Keratinocyte (primary cell): ENCODE data around the gene FGGY. TPM values are rescaled to one million over a fixed set of nuclear protein-coding genes. Genes with fewer than 3 reads are reported as not detected.
A peak's percentile ranks its signal among the peaks of the same experiment; 100 is the strongest.

Experiments used
- DNase-seq: peaks from one replicate; pipeline ENCODE4 v3.0.0-alpha.2; 2011; ENCODE audit warnings: low read depth, missing footprints, low spot score
- FAIRE-seq: peaks from 2 replicates; lab custom pipeline; 2011; peaks lifted over from hg19 to GRCh38; lab: Jason Lieb, UNC
- H2AFZ ChIP-seq: 2 replicates; pipeline ENCODE4 v1.6.0; 2012; ENCODE audit warnings: low read length, control low read depth, inconsistent platforms; ENCODE audit not compliant: control insufficient read depth
- H3K27ac ChIP-seq: 2 replicates; pipeline ENCODE4 v1.5.1; 2011; ENCODE audit warnings: low read length; ENCODE audit not compliant: control insufficient read depth, insufficient read depth
- H3K27me3 ChIP-seq: 3 replicates; pipeline ENCODE4 v1.6.0; 2011; ENCODE audit warnings: low read length; ENCODE audit not compliant: control insufficient read depth, insufficient read depth; ENCODE audit errors: extremely low read depth
- H3K36me3 ChIP-seq, 2 experiments: 2 replicates in 1 of 2; 3 replicates in 1 of 2; pipeline ENCODE4 v1.5.1; 2011; ENCODE audit warnings: low read length in 2 of 2, mild to moderate bottlenecking in 1 of 2; ENCODE audit not compliant: control insufficient read depth in 2 of 2, insufficient read depth in 2 of 2; ENCODE audit errors: extremely low read depth in 1 of 2
- H3K4me1 ChIP-seq: 3 replicates; pipeline ENCODE4 v1.5.1; 2011; ENCODE audit warnings: low read length; ENCODE audit not compliant: control insufficient read depth, insufficient read depth; ENCODE audit errors: extremely low read depth
- H3K4me2 ChIP-seq: 3 replicates; pipeline ENCODE4 v1.6.0; 2011; ENCODE audit warnings: low read depth, low read length; ENCODE audit not compliant: control insufficient read depth, insufficient read depth; ENCODE audit errors: extremely low read depth
- H3K4me3 ChIP-seq, 3 experiments: fragments of 200-600 bp in 1 of 3; sonication (generic) in 1 of 3; 2 replicates in 2 of 3; 3 replicates in 1 of 3; pipeline ENCODE4 v1.5.1; 2011 to 2016; ENCODE audit warnings: low read length in 3 of 3, mild to moderate bottlenecking in 3 of 3, control low read depth in 2 of 3, inconsistent platforms in 1 of 3, low read depth in 1 of 3, mixed read lengths in 1 of 3, mixed run types in 1 of 3, moderate library complexity in 1 of 3; ENCODE audit not compliant: control insufficient read depth in 2 of 3, insufficient read depth in 2 of 3; ENCODE audit errors: extremely low read depth in 1 of 3
- H3K79me2 ChIP-seq: 2 replicates; pipeline ENCODE4 v1.6.0; 2012; ENCODE audit warnings: low read length; ENCODE audit not compliant: control insufficient read depth, insufficient read depth
- H3K9ac ChIP-seq: 3 replicates; pipeline ENCODE4 v1.6.0; 2011; ENCODE audit warnings: low read length; ENCODE audit not compliant: control insufficient read depth, insufficient read depth; ENCODE audit errors: extremely low read depth
- H3K9me1 ChIP-seq: 3 replicates; pipeline ENCODE4 v1.6.0; 2011; ENCODE audit warnings: low read length; ENCODE audit not compliant: control insufficient read depth, insufficient read depth; ENCODE audit errors: extremely low read depth
- H3K9me3 ChIP-seq: 2 replicates; pipeline ENCODE4 v1.5.1; 2012; ENCODE audit warnings: low read depth, low read length; ENCODE audit not compliant: control insufficient read depth
- H4K20me1 ChIP-seq: 3 replicates; pipeline ENCODE4 v1.6.0; 2011; ENCODE audit warnings: low read length; ENCODE audit not compliant: control insufficient read depth, insufficient read depth; ENCODE audit errors: extremely low read depth
- EZH2 ChIP-seq: IDR thresholded peaks from one replicate; pipeline ENCODE4 v1.6.1; 2012; ENCODE audit warnings: inconsistent platforms, mild to moderate bottlenecking, low read length, moderate library complexity
- dilution Hi-C: fragments of 300-500 bp; cut with MboI; formaldehyde crosslinking; loops from one replicate; pipeline ENCODE4 v1.7.0; 2020; ENCODE audit warnings: low sequenced_read_pairs; ENCODE audit not compliant: extremely low pct_ligation_motif_present
- polyA plus RNA-seq, 5 experiments: library from polyadenylated mRNA; depleted of rRNA in 3 of 5; stranded (reverse) in 3 of 5; stranded (forward) in 1 of 5; unstranded in 1 of 5; fragments of >200 nt; gene quantifications; 1 replicate in 1 of 5; 2 replicates in 3 of 5; 3 replicates in 1 of 5; pipeline versions ENCODE4 v1.2.1 to v1.2.3, GENCODE V29; 2011 to 2012; ENCODE audit warnings: missing spikeins in 2 of 5, low read depth in 1 of 5, low replicate concordance in 1 of 5
- TF ChIP-seq, protein P1 (sequence below), 3 experiments: IDR thresholded peaks in 1 of 3; conservative IDR thresholded peaks in 1 of 3; optimal IDR thresholded peaks in 1 of 3; 2 replicates in 2 of 3; 3 replicates in 1 of 3; pipeline versions ENCODE3 to v1.5.1; 2011; ENCODE audit warnings: low read length in 3 of 3, mild to moderate bottlenecking in 3 of 3, moderate library complexity in 2 of 3, control low read depth in 1 of 3, inconsistent platforms in 1 of 3; ENCODE audit not compliant: insufficient read depth in 2 of 3; ENCODE audit errors: extremely low read depth in 1 of 3

Gene FGGY
- polyA plus RNA-seq, 1 donor (not counting 4 experiments of a cell fraction or from before 2014, with no cell fraction given), result 16.6 TPM

- dilution Hi-C loops, result no loop called here
- Histone ChIP-seq H3K9me3 (no peaks in the 10 kb centered on the region), H3K27me3 (no peaks in the 10 kb centered on the region), H3K36me3 (no peaks in the 10 kb centered on the region), H3K9ac (no peak overlapping the region), H3K4me3 (no peak overlapping the region), H3K27ac (no peak overlapping the region), H4K20me1 (no peaks in the 10 kb centered on the region), H3K9me1 (no peaks in the 10 kb centered on the region), H3K4me1 (no peaks in the 10 kb centered on the region), H3K4me2 (no peak overlapping the region), H2AFZ (no peak overlapping the region), H3K79me2 (no peaks in the 10 kb centered on the region)
- FAIRE-seq (no peak), DNase-seq (no peak)
- TF ChIP-seq, protein P1, sequence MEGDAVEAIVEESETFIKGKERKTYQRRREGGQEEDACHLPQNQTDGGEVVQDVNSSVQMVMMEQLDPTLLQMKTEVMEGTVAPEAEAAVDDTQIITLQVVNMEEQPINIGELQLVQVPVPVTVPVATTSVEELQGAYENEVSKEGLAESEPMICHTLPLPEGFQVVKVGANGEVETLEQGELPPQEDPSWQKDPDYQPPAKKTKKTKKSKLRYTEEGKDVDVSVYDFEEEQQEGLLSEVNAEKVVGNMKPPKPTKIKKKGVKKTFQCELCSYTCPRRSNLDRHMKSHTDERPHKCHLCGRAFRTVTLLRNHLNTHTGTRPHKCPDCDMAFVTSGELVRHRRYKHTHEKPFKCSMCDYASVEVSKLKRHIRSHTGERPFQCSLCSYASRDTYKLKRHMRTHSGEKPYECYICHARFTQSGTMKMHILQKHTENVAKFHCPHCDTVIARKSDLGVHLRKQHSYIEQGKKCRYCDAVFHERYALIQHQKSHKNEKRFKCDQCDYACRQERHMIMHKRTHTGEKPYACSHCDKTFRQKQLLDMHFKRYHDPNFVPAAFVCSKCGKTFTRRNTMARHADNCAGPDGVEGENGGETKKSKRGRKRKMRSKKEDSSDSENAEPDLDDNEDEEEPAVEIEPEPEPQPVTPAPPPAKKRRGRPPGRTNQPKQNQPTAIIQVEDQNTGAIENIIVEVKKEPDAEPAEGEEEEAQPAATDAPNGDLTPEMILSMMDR (optimal IDR thresholded peaks at IDR 0.05 in 1 of 3, IDR thresholded peaks at IDR 0.05 in 1 of 3, conservative IDR thresholded peaks at IDR 0.05 in 1 of 3; ENCODE audit: extremely low read depth in 1 of 3, insufficient read depth in 2 of 3, low read length in 3 of 3), result no peak
- TF ChIP-seq EZH2, result no peak
Measured at GRCh38 chr1:59684698-59685097, 387.8 kb downstream of the FGGY start.

DNA sequence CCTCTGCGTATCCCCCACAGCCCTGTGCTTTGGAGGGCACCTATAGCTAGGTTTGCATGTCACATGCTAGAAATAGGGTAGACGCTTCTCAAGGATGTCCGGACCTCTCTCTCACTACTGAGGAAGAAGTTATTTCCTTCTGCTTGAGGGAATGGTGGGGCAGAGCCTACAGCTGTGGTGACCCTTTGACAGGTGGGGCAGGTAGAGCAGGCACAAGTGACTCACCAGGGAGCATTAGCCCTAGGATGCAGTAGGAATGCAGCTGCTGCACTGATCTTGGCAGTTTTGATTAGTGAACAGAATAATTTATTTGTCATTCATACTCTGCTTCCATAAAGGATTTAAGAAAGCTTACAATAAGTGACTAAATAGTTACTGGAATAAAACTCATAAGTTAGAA, 388.2 kb downstream of the FGGY start:
- Histone ChIP-seq H4K20me1 (no peaks in the 10 kb centered on the region), H3K36me3 (no peaks in the 10 kb centered on the region), H3K27me3 (no peaks in the 10 kb centered on the region), H3K4me2 (no peak overlapping the region), H3K27ac (no peak overlapping the region), H3K9ac (no peak overlapping the region), H3K9me1 (no peaks in the 10 kb centered on the region), H3K4me3 (no peak overlapping the region), H3K4me1 (no peaks in the 10 kb centered on the region), H3K9me3 (no peaks in the 10 kb centered on the region), H2AFZ (no peak overlapping the region), H3K79me2 (no peaks in the 10 kb centered on the region)
- peak; percentile 5 for FAIRE-seq
- dilution Hi-C loops, result no loop called here
- no peak for DNase-seq
- no peak for TF ChIP-seq EZH2
- TF ChIP-seq, protein P1 (optimal IDR thresholded peaks at IDR 0.05 in 1 of 3, IDR thresholded peaks at IDR 0.05 in 1 of 3, conservative IDR thresholded peaks at IDR 0.05 in 1 of 3; ENCODE audit: extremely low read depth in 1 of 3, insufficient read depth in 2 of 3, low read length in 3 of 3), result no peak
